Measurements from ENCODE around the gene CCNL1. TPM values are rescaled to one million over a fixed set of nuclear protein-coding genes. Genes with fewer than 3 reads are reported as not detected.
"Not testable (repeated sequence)": the region's sequence is repeated elsewhere in the genome, so short reads cannot be mapped to it uniquely, and the experiment has no call there.

The CCNL1 gene
- total RNA-seq, 2 donors from 2014 or later = 97.4 to 128 TPM

DNA sequence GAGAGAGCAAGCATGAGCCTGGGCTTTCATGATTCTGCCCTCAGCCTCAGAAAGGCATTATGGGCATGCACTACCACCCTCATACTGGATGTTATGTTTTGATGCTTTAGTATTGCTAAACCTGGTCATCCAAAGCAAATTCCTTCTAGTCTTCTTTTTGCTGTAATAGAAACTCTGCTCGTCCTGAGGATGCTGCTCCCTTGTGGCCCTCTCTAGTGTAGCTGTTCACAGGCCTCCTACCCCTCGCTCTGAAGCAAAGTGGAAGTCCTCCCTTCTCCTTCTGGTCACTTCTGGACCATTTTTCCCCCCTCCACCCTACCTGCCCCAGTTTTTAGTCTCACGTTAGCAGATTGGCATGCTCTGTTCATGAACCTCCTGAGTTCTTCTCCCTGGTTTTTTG lies 22.9 kb upstream of the CCNL1 start:
- H3K27me3 ChIP-seq (ENCODE audit: control insufficient read depth, insufficient read depth, low read length, poor library complexity, severe bottlenecking) = no peaks in the 10 kb centered on the region
- H3K36me3 ChIP-seq (ENCODE audit: control insufficient read depth, insufficient read depth, low read length) = no peaks in the 10 kb centered on the region
- no peak overlapping the region for H3K27ac ChIP-seq (ENCODE audit: low read depth, low read length)
- no peak overlapping the region for H3K4me3 Mint-ChIP-seq
- DNase-seq = no peak
- no peak overlapping the region for H3K4me3 ChIP-seq (ENCODE audit: low read length)
- no peaks in the 10 kb centered on the region for H3K27me3 Mint-ChIP-seq (ENCODE audit: insufficient read depth)
- no peaks in the 10 kb centered on the region for H3K4me1 Mint-ChIP-seq
- TF ChIP-seq CTCF (conservative IDR thresholded peaks at IDR 0.05) = peak; percentile 31
- no peak overlapping the region for H3K27ac Mint-ChIP-seq
- H3K9ac ChIP-seq (ENCODE audit: extremely low read depth, low read length, poor library complexity, severe bottlenecking) = no peak overlapping the region
- H3K9me3 Mint-ChIP-seq = peaks cover 77% of the 10 kb centered on the region
- H3K4me1 ChIP-seq (ENCODE audit: control insufficient read depth, insufficient read depth, low read length) = no peaks in the 10 kb centered on the region
- H3K9me3 ChIP-seq (ENCODE audit: control insufficient read depth, low read length) = peaks cover 43% of the 10 kb centered on the region
- 82 to 97% methylated on average over 3 of the region's 3 CpGs for WGBS, 2 experiments (ENCODE audit: insufficient coverage in 1 of 2, insufficient read length in 1 of 2)
- peaks cover 31% of the 10 kb centered on the region for H3K36me3 Mint-ChIP-seq (ENCODE audit: low read depth)

DNA sequence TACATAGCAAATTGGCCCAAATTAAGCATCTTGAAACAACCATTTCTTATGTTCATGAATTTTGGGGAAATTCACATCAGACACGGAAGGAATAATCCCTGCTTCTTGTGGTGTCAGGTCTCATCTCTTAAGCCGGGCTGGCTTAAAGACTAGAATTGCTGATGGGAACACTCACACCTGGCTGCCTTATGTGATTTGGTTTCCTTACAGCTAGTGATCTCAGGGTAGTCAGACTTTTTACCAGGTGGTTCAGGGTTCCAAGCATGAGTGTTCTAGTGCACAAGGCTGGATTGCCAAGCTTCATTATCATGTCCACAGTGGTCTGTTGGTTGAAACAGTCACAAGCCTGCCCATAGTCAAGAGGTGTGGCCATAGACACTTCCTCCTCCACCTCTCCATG lies 20.3 kb upstream of the CCNL1 start:
- no peak overlapping the region for H3K4me3 Mint-ChIP-seq
- H3K9ac ChIP-seq (ENCODE audit: extremely low read depth, low read length, poor library complexity, severe bottlenecking) = no peak overlapping the region
- H3K36me3 ChIP-seq (ENCODE audit: control insufficient read depth, insufficient read depth, low read length) = peaks cover 4% of the 10 kb centered on the region
- no peak for DNase-seq
- peaks cover 6% of the 10 kb centered on the region for H3K4me1 Mint-ChIP-seq
- H3K27me3 ChIP-seq (ENCODE audit: control insufficient read depth, insufficient read depth, low read length, poor library complexity, severe bottlenecking) = no peaks in the 10 kb centered on the region
- peaks cover 62% of the 10 kb centered on the region for H3K9me3 Mint-ChIP-seq
- H3K27me3 Mint-ChIP-seq (ENCODE audit: insufficient read depth) = no peaks in the 10 kb centered on the region
- peaks cover 31% of the 10 kb centered on the region for H3K36me3 Mint-ChIP-seq (ENCODE audit: low read depth)
- TF ChIP-seq CTCF (conservative IDR thresholded peaks at IDR 0.05) = no peak
- H3K4me3 ChIP-seq (ENCODE audit: low read length) = peak overlapping the region; percentile 29
- 93 to 100% methylated on average over 2 of the region's 2 CpGs for WGBS, 2 experiments (ENCODE audit: insufficient coverage in 1 of 2, insufficient read length in 1 of 2)
- no peak overlapping the region for H3K27ac Mint-ChIP-seq
- H3K4me1 ChIP-seq (ENCODE audit: control insufficient read depth, insufficient read depth, low read length) = no peaks in the 10 kb centered on the region
- peaks cover 40% of the 10 kb centered on the region for H3K9me3 ChIP-seq (ENCODE audit: control insufficient read depth, low read length)
- H3K27ac ChIP-seq (ENCODE audit: low read depth, low read length) = no peak overlapping the region

DNA sequence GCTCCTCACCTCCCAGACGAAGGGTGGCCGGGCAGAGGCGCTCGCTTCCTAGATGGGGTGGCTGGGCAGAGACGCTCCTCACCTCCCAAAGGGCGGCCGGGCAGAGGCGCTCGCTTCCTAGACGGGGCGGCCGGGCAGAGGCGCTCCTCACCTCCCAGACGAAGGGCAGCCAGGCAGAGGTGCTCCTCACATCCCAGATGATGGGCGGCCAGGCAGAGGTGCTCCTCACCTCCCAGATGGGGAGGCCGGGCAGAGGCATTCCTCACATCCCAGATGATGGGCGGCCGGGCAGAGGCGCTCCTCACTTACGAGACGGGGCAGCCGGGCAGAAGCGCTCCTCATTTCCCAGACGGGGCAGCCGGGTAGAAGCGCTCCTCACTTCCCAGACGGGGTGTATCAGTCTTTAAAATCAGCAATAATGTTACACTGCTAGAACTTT lies 19.4 kb upstream of the CCNL1 start:
- peaks cover 6% of the 10 kb centered on the region for H3K4me1 Mint-ChIP-seq

GRCh38 chr3:157178503-157179364 lies 18.8 kb upstream of the CCNL1 start:
- H3K9ac ChIP-seq (ENCODE audit: extremely low read depth, low read length, poor library complexity, severe bottlenecking); H3K36me3 ChIP-seq (ENCODE audit: control insufficient read depth, insufficient read depth, low read length); H3K4me1 ChIP-seq (ENCODE audit: control insufficient read depth, insufficient read depth, low read length); H3K27ac Mint-ChIP-seq; H3K4me3 Mint-ChIP-seq; H3K4me3 ChIP-seq (ENCODE audit: low read length); H3K27me3 Mint-ChIP-seq (ENCODE audit: insufficient read depth); H3K27me3 ChIP-seq (ENCODE audit: control insufficient read depth, insufficient read depth, low read length, poor library complexity, severe bottlenecking); DNase-seq; H3K4me1 Mint-ChIP-seq; H3K27ac ChIP-seq (ENCODE audit: low read depth, low read length): not testable (repeated sequence)
- H3K36me3 Mint-ChIP-seq (ENCODE audit: low read depth) = peaks cover 27% of the 10 kb centered on the region
- 96 to 98% methylated on average over 11 to 54 of the region's 54 CpGs for WGBS, 2 experiments (ENCODE audit: insufficient coverage in 1 of 2, insufficient read length in 1 of 2)
- H3K9me3 ChIP-seq (ENCODE audit: control insufficient read depth, low read length) = peaks cover 40% of the 10 kb centered on the region
- H3K9me3 Mint-ChIP-seq = peaks cover 52% of the 10 kb centered on the region

More for the DNA sequence above, 19.4 kb upstream of the CCNL1 start:
- TF ChIP-seq CTCF (conservative IDR thresholded peaks at IDR 0.05) = no peak
- Histone ChIP-seq H3K4me1 (ENCODE audit: control insufficient read depth, insufficient read depth, low read length) (no peaks in the 10 kb centered on the region), H3K27me3 (ENCODE audit: control insufficient read depth, insufficient read depth, low read length, poor library complexity, severe bottlenecking) (no peaks in the 10 kb centered on the region), H3K36me3 (ENCODE audit: control insufficient read depth, insufficient read depth, low read length) (peaks cover 4% of the 10 kb centered on the region), H3K9ac (ENCODE audit: extremely low read depth, low read length, poor library complexity, severe bottlenecking) (no peak overlapping the region), H3K27ac (ENCODE audit: low read depth, low read length) (no peak overlapping the region), H3K9me3 (ENCODE audit: control insufficient read depth, low read length) (peaks cover 40% of the 10 kb centered on the region), H3K4me3 (ENCODE audit: low read length) (no peak overlapping the region)
- H3K36me3 Mint-ChIP-seq (ENCODE audit: low read depth) = peaks cover 27% of the 10 kb centered on the region
- no peak overlapping the region for H3K4me3 Mint-ChIP-seq
- H3K27ac Mint-ChIP-seq = no peak overlapping the region
- 94% methylated on average over 22 to 27 of the region's 27 CpGs for WGBS, 2 experiments (ENCODE audit: insufficient coverage in 1 of 2, insufficient read length in 1 of 2)
- DNase-seq = no peak
- H3K27me3 Mint-ChIP-seq (ENCODE audit: insufficient read depth) = no peaks in the 10 kb centered on the region
- peaks cover 55% of the 10 kb centered on the region for H3K9me3 Mint-ChIP-seq

DNA sequence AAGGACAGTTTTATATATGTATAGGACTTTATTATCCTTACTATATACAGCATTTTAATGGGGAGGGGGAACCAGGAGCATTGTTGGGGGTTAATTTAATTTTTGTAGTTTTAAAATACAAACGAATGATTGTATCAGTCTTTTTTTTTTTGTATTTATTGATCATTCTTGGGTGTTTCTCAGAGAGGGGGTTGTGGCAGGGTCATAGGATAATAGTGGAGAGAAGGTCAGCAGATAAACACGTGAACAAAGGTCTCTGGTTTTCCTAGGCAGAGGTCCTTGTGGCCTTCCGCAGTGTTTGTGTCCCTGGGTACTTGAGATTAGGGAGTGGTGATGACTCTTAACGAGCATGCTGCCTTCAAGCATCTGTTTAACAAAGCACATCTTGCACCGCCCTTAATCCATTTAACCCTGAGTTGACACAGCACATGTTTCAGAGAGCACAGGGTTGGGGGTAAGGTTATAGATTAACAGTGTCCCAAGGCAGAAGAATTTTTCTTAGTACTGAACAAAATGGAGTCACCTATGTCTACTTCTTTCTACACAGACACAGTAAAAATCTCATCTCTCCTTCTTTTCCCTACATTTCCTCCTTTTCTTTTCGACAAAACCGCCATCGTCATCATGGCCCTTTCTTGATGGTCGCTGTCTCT lies 18.0 kb upstream of the CCNL1 start:
- WGBS, 2 experiments (ENCODE audit: insufficient coverage in 1 of 2, insufficient read length in 1 of 2) = 93 to 97% methylated on average over 4 to 5 of the region's 9 CpGs
- peaks cover 46% of the 10 kb centered on the region for H3K9me3 Mint-ChIP-seq
- not testable (repeated sequence) for H3K27ac Mint-ChIP-seq

More for the DNA sequence above, 18.0 kb upstream of the CCNL1 start:
- H3K27me3 Mint-ChIP-seq (ENCODE audit: insufficient read depth); H3K9ac ChIP-seq (ENCODE audit: extremely low read depth, low read length, poor library complexity, severe bottlenecking); DNase-seq; H3K27me3 ChIP-seq (ENCODE audit: control insufficient read depth, insufficient read depth, low read length, poor library complexity, severe bottlenecking); H3K4me1 Mint-ChIP-seq; H3K4me3 Mint-ChIP-seq; H3K36me3 ChIP-seq (ENCODE audit: control insufficient read depth, insufficient read depth, low read length); H3K4me1 ChIP-seq (ENCODE audit: control insufficient read depth, insufficient read depth, low read length); H3K27ac ChIP-seq (ENCODE audit: low read depth, low read length): not testable (repeated sequence)
- Histone ChIP-seq H3K9me3 (ENCODE audit: control insufficient read depth, low read length) (peaks cover 40% of the 10 kb centered on the region), H3K4me3 (ENCODE audit: low read length) (peak overlapping the region; percentile 73)
- H3K36me3 Mint-ChIP-seq (ENCODE audit: low read depth) = peaks cover 27% of the 10 kb centered on the region

Measured in endodermal cell (in vitro differentiated cells).